Stimulated activated CD4-positive, alpha-beta T cell treated with anti-CD3 and anti-CD28 coated beads, TNF-alpha, amount 100 ng/mL, for 1 hour (primary cell): ENCODE data around the gene FHOD1.

Source experiments
- DNase-seq, 3 donors: peaks; one replicate each; pipeline ENCODE4 v3.0.0-alpha.2; 2020; ENCODE audit warnings: low read depth in 3 of 3, low spot score in 1 of 3

Gene FHOD1

DNA sequence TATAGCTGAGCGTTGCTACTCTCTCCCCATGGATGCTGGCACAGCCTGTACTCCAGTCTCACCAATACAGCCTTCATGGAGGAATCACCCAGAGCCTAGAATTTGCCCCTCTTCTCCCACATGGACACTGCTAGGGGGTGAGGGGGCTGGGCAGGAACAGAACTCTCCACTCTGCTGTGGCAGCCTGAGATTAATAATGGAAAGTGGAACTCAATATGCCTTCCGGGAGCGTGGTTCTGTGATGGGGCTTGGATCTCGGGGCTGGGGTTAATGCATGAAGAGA, 2.7 kb upstream of the FHOD1 start:
- no peak for DNase-seq

DNA sequence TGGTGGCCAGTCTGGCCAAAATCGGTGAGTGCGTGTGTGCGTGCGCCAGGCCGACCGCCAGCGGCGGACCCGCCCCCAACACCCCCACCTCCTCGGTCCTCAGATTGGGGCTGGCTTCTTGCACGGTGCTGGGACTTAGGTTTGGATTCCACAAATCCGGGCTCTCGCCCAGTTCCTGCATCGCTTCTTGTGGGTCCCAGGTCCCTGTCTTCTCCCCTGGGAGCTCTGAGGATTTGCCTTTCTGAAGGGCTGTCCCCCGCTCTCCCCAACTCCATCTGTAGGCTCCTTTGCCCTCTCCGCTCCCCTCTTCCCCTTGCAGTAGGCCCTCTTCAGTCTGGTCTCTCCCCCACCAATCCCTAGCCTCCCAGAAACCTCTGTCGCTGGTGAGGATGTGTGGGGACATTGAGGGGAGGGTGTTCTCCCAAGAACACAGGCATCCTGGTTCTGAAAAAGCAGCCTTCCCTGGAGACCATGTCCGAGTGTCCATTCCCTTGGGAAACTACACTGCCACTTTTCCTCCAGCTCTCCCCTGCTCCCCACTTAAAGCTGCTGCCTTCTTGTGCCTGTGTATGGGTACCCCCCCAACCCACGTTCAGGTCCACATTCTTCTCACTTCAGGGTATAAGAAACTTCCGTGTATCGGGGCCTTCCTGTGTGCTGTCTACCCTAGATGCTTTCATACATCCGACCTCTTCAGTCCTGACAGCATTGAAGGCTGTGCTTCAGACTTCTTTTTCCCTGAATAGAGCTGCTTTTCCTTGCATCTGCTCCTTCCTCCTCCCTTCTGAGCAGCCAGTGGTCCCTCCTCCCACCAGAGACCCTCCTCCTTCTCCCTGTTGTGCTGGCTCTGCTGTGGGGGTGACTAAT, 2.1 kb upstream of the FHOD1 start:
- DNase-seq, result no peak

DNA sequence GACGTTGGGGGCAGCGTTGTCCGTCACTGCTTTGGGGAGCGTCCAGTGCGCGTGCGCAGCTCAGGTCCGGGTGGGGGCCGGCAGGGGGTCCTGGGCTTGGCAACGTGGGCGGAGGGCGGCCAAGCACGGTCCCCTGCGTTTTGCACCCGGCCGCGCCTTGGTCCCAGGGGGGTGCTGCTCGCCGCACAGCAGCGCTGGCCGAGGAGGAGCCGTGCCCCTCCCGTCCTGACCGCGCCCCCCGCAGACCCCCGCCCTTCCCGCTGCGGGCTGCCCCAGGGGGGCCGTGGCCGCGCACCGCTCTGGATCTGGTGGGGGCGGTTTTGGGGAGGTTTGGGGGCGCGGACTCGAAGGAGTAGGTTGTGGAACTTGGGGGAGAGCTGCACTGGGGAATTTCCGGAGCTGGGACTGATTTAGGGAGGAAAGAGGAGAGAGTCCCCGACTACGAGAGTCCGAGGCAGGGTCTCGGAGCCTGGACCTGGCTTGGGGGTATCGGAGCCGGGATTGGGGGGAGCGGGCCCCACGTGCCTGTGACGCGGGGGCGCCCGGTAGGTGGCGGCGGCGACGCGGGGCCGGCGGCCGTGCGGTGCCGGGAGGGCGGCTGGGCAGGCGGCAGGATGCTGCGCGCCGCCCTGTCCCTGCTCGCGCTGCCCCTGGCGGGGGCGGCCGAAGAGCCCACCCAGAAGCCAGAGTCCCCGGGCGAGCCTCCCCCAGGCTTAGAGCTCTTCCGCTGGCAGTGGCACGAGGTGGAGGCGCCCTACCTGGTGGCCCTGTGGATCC, 1.3 kb upstream of the FHOD1 start, which contains the start of gene SLC9A5:
Gene SLC9A5 (plus strand): TSS at position 579 of the 777 bp plus-strand sequence. CDS start 36 bp downstream, at position 615.
- DNase-seq, result no peak

DNA sequence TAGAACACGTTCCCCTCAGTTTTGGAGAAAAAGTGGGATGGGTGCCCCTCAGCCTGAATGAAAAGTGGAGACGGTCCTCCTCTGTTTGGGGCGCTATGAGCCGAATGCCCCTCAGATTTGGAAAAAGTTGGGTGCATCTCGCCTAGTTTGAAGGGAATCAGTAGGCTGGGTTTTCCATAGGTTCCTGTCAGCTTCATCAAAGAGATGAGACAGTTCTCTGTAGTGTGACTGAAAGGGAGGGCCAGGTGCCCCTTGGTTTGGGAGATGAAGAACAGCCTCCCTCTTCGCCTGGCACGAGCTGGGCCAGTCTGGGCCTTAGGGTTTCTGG, 756 bp upstream of the FHOD1 start:
- no peak for DNase-seq

DNA sequence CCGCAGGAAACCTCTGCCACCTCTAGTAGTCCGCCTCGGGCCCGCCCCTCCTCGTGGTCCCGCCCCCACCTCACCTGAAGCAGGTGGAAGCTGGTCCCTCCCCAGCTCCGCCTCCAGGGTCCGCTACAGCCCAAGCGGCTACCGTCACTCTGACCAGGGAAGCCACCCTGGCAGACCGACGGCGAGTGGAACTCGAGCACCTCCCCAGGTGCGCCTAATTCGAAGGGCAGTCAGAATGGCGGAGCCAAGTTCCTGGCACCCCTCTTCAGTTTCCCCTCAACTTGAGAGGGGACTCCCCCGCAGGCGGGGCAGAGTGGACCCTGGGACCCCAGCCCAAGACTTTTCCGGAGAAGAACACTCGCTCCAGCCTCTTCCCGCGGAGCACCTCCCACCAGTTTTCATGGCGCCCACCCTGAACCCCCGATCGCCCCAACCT, 507 bp downstream of the FHOD1 start:
- DNase-seq, result no peak

DNA sequence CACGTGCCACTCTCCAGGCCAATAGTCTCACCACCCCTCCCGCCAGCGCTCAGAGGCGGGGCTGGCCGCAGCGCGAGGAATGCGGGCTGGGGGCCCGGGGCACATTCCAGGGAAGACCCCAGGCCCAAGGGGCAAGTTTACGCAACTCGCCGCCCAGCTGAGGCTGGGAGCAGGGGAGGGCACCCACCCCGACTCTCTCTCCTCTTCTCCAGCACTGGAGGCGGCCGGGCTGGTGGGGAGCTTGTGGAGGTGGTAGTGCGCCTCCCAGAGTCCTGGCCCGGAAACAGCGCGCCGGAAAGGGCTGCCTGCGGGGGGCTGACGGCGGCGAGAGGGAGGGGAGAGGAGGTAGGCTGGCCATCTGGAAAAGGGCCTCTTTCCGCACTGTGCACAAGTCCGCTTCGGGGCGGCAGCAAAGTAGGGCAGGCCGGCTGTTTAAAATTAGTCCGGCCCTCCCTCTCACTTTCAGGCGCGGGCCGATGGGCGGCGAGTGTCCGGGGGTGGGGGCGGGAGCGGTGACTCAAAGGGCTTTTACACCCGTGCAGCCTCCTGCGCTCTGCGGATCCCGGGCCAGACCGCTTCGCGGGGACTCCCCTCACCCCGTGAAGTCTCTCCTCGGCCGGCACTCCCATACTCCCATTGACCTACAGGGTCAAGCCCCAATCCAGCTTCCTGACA, 1.1 kb downstream of the FHOD1 start:
- DNase-seq, result no peak

DNA sequence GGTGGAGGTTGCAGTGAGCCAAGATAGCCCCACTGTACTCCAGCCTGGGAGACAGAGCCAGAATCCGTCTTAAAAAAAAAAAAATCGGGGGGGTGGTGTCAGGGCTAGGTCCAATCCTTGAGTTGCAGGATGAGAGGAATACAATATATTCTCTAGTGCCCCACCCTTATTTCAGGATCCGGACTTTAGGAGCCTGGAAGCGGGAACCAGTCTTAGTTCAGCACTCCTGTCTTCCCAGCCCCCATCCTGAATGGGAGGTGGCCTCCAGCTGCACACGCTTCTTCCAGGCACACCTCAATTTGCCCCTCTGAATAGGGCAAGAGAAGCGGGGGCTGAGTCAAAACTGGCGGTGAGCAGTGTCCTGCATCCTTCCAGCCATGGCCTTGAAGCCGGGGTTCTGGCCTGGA, 1.6 kb downstream of the FHOD1 start:
- no peak for DNase-seq

DNA sequence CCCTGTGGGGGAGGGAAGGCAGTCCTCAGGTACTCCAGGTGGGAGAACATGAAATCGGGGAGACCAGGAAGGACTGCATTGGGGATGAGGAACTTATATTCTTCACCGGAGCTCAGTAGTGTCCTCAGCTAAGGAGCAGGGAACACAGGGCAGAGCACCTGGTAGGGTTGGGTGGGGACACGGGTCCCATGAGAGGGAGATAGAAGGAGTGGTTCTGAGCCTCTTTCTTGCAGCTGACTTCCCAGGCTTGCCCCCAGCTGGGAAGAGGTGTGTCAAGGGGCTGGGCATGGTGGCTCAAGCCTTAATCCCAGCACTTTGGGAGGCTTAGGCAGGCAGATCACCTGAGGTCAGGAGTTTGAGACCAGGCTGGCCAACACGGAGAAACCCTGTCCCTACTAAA, 2.1 kb downstream of the FHOD1 start:
- DNase-seq, result no peak

DNA sequence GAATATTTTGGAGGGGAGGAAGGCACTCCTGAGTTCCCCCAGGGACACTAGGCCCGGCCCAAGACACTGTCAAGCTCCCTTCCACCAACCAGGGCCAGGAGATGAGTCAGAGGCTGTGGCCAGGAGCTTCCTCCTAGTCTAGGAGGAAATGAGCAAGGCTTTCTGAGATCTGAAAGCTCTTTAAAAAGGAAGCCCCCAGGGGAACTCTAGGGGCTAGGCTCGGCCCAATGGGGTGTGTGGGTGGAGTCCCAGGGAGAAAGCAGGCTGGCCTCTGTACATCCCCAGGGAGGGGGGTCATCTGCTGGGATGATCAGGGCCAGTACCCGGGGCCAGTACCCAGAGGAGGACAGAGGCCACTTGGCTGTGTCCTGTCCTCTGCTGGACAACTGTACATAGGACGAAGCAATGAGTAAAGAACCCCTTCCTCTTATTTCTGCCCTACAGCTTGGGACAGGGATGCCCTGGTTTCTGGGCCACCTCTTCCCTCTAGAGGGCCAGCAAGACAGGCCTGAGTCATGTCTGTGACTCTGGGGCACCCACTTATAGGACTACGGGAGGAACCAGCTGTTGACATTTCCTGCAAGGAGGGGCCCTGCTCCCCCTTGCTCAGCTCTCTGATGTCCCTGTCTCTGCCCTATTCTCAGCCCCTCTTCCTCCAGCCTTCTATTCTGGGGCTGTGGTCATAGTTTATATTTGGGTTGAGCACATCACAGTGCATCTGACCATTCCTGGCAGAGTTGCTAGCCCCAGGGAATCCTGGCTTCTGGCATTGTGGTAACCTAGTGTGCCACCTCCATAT, 2.7 kb downstream of the FHOD1 start:
- peak; percentile 49 to 70 (median 61) for DNase-seq

DNA sequence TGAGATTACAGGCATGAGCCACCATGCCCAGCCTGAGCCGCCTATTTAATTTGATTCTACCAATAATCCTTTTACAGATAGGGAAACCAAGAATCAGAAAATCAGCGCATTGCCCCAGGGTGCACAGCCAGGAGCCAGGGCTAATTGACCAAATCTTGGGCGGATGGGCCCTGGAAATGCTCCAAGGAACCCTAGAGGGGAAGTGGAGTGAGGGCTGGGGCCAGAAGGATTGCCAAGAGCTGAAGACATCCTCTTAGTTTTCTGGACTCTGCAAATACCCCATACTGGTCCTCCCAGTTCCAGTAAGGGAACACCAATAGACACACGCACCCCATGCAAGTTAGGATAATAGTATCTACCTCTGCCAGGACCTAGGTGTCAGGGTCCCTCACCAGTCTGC, 3.8 kb downstream of the FHOD1 start:
- DNase-seq, result no peak

DNA sequence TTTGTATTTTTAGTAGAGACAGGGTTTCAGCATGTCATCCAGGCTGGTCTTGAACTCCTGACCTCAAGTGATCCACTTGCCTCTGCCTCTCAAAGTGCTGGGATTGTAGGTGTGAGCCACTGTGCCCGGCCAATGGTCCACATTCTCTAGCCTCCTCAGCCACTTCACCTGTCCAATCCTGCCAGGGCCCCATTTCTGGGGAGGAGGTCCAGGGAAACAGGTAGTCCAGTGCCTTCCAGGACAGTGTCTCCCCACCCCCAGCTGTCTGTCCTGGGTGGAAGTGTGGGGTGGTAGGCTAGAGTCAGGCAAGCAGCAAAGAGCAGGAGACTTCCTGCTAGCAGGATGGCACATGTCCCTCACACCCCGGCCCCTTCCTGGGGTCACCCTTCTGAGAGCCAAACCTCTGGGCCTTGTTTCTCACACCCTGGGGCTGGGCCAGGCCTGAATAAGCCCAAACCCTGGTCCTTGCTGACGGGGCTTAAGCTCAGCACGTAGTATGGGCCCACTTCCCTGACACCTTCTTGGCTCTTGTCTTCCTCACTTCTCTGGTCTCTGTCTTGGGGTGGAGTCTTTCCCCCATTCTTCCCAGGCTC, 5.0 kb downstream of the FHOD1 start:
- DNase-seq, result no peak

DNA sequence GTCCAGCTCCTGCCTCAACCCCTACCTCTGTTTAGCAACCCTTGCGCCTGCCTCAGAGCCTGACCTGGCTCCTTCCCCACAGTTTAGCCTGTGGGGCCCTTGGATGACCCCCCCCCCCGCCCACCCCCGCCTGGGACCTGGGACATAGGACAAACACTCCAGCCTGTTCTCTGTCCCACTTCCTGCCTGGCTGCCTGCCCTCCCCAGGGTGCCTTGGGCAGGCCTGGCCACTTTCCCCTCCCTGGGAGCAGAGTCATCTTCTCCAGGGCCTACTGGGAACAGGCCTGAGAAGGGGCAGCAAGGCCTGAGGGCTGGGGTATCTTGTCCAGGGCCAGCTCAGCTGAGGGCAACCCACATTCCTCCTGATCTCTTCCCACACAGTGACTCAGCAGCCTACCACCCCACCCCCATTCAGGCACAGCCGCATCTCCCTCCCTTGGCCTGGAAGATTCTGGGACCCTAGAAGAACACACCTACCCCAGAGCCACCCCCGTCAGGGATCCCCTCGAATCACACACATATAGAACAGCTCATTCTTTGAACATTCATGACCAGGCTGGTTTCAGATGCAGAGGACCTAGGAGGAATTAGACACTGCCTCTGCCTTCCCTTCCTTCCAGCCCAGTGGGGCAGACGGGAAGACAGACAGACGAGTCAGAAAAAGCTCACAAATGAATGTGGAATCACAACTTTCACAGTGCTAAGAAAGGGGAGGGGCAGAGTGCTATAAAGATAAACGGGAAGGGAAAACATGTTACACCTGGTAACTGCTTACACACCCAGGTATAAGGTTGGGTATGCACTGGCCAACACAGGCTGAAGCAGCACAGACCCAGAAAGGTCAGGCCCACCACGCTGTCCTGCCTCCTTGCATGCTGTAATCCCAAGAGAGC, 6.0 kb downstream of the FHOD1 start:
- no peak for DNase-seq

DNA sequence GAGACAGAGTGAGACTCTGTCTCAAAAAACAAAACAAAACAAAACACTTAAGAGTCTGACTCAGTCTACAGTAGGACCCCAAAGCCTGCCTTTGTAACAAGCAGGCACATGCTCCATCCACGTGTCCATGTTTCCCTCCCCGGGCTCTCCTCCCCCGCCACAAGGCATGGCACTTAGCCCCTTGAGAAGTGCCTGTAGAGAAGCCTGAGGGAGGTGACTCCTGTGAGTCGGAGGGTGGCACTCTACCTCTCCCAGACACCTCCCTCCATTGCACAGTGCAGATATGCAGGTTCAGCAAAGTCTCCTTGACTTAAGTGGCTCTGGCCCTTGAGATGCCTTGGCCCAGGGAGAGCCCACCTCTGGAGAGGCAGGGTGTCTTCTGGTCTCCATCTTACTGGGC, 6.8 kb downstream of the FHOD1 start:
- DNase-seq, result no peak

DNA sequence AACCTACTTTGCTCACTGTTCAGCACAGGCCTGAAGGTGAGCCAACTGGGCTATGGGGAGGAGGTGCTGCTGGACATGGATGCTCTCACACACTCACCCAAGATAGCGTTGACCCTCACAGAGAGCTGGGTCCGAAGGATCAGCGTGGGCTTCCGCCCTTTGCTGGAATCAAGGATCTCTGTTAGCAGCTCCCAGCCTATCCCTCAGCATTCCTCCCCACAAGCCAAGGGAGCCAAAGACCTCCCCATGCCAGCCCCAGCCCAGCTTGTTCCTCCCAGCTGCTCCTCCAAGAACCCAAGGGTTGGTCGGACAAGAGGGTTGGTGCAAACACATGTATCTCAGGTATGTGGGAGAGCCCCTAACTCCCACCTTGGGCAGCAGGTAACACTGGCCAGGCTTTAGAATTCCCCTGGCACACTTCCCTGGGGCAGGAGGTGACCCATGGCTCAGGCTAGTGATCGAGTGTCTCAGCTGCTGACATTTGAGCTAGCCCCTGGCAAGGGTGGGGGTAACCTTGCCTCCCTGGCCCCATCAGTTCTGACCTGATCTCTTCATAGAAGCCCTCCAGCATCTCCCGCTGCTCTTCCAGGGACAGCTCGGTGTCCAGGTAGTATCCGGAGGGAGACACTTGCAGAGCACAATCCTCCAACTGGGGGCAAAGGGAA, 8.3 kb downstream of the FHOD1 start:
- no peak for DNase-seq

DNA sequence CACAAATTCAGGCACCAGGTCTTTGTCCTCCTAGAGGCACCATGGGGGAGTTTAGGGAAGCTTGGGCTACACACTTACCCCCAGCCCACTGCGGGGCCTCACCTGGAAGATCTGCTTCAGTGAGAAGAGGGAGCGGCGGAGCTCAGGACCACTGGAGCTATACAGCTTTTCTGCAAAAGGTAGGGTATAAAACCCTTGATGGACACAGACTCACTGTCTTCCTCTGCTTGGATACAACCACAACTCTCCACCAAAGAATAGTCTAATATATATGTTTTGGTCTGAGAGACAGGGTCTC, 9.1 kb downstream of the FHOD1 start:
- no peak for DNase-seq

DNA sequence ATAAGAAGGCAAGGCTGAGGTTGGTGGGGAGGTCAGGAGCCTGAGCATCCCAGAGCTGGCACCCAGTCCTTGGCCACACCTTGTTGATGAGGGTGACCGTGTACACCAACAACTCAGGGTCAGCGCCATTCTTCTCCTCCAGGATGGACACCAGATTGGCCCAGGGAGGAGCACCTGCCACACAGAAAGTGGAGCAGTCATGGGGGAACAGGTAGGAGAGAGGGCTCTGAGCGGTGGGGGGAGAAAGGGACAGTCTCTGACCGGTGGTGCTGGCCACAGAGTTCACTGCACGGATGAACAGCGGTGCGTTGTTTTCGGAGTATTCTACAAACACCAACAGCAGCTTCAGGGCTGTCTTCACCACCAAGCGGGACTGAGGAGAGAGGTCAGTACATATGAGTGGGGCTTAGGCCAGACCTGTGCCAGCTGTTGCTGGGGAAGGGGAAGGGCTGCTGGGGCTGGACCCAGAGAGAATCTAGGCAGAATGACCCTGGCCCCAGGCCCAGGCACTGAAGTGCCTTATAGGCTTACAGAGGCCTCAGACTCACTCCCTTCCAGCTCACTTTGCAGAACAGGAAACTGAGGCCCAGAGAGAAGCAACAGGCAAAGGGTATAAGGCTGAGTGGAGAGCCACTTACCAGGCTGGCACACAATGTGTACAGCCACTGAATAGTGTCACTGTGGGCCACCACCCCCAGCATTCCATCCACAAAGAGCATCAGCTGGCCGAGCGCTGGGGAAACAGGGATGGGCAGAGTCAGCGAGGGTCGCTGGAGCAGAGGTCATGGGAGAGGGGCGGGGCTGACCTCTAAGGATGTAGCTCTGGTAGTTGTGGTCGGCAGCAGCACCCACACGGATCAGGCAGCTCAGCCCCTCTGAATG, 9.6 kb downstream of the FHOD1 start:
- no peak for DNase-seq

DNA sequence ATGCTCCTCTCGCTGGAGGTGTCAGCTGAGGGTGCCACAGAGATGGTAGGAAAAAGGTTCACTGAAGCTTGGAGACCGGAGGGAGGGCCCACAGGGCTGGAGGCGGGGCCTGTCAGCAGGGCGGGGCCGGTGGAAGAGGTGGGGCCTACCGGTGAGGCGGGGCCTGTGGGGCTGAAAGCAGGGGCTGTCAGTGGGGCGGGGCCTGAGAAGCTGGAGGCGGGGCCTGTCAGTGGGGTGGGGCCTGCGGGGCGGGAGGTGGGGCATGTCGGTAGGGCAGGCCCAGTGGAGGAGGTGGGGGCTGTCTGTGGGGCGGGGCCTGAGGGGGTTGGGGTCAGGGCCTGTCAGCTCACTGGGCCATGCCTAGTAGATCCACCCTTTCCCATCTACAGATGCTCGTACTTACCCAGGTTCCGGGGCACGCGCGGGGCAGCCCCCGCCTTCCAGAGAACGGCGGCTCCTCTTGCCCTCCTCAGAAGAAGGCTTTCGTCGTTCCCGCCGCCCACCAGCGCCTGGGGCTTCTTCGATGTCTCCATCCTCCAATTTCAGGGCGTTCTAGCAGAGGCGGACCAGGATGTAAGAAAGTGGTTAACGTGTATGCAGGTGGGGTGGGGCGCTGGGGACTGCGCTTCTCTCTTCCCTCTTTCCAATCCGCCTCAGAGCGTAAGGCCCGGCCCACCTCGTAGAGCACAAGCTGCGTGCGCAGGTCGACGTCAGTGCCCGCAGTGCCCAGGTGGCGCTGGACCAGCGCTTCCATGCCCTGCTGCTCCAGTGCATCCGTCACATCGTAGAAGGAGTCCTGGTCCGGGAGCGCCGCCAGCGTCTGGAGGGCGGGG, 10.5 kb downstream of the FHOD1 start:
- peak; percentile 39 to 64 (median 45) for DNase-seq
